ENCODE data around the gene DDAH1. TPM values are rescaled to one million over a fixed set of nuclear protein-coding genes. Genes with fewer than 3 reads are reported as not detected.

DDAH1 gene
- total and polyA plus RNA-seq, 2 experiments from 2014 or later = 29.4 to 41.7 TPM

- no peak for TF ChIP-seq CTCF (conservative IDR thresholded peaks at IDR 0.05; ENCODE audit: low read depth in 2 of 2)
- TF ChIP-seq STAT1 (IDR thresholded peaks at IDR 0.05; ENCODE audit: unreplicated experiment) = no peak
- no peak for TF ChIP-seq ZNF114 (CRISPR knock-in tag; IDR thresholded peaks at IDR 0.05)
- TF ChIP-seq REST (IDR thresholded peaks at IDR 0.05; ENCODE audit: unreplicated experiment) = no peak
- no peak for TF ChIP-seq JUNB (IDR thresholded peaks at IDR 0.05; ENCODE audit: unreplicated experiment)
- no peak for TF ChIP-seq ETS1 (IDR thresholded peaks at IDR 0.05)
- no peak for TF ChIP-seq CREB1 (CRISPR knock-in tag; IDR thresholded peaks at IDR 0.05; ENCODE audit: low read depth)
- TF ChIP-seq EZH2phosphoT487 (IDR thresholded peaks at IDR 0.05; ENCODE audit: unreplicated experiment) = no peak
- no peak for TF ChIP-seq ZNF331 (CRISPR knock-in tag; IDR thresholded peaks at IDR 0.05; ENCODE audit: low read depth)
- no peak for TF ChIP-seq NANOG (IDR thresholded peaks at IDR 0.05; ENCODE audit: borderline replicate concordance)
- no peak for TF ChIP-seq EZH2 (IDR thresholded peaks at IDR 0.05; ENCODE audit: low read depth, unreplicated experiment)
Measured at GRCh38 chr1:85320371-85321131, 144.4 kb downstream of the DDAH1 start (continued).

GRCh38 chr1:85319931-85320330 lies 145.0 kb downstream of the DDAH1 start:
- H3K27me3 Mint-ChIP-seq (ENCODE audit: insufficient read depth, low read depth, poor library complexity) = no peaks in the 10 kb centered on the region
- no peak overlapping the region for H2AFZ ChIP-seq
- no peak overlapping the region; the same call in 1 of the 2 replicates for H3K27ac Mint-ChIP-seq
- no peak overlapping the region for H3K4me3 ChIP-seq
- H3K9me2 ChIP-seq (ENCODE audit: insufficient read depth) = no peaks in the 10 kb centered on the region
- H4K20me1 ChIP-seq (replicated peaks; ENCODE audit: insufficient read depth) = no peaks in the 10 kb centered on the region
- peaks cover 18% of the 10 kb centered on the region for H3K4me1 Mint-ChIP-seq
- H3K36me3 ChIP-seq (ENCODE audit: insufficient read depth) = no peaks in the 10 kb centered on the region
- DNase-seq (ENCODE audit: low spot score) (no peak), ATAC-seq (no peak)
- no peaks in the 10 kb centered on the region for H3K9me3 Mint-ChIP-seq
- peaks cover 15% of the 10 kb centered on the region for H3K4me1 ChIP-seq (ENCODE audit: insufficient read depth)
- no peaks in the 10 kb centered on the region for H3K79me2 ChIP-seq (replicated peaks; ENCODE audit: insufficient read depth)
- no peak overlapping the region for H3K4me3 Mint-ChIP-seq
- no peaks in the 10 kb centered on the region for H3K36me3 Mint-ChIP-seq (ENCODE audit: low read depth)
- H3K27ac ChIP-seq (ENCODE audit: low read depth) = no peak overlapping the region
- no peaks in the 10 kb centered on the region for H3F3A ChIP-seq (replicated peaks; ENCODE audit: low read depth)
- H3K27me3 ChIP-seq (ENCODE audit: insufficient read depth) = no peaks in the 10 kb centered on the region
- H3K4me2 ChIP-seq = no peak overlapping the region
- TF ChIP-seq ZNF114 (CRISPR knock-in tag; IDR thresholded peaks at IDR 0.05) = no peak
- TF ChIP-seq POLR2AphosphoS5 (IDR thresholded peaks at IDR 0.05; ENCODE audit: low read depth) = no peak
- no peak for TF ChIP-seq CTCF (conservative IDR thresholded peaks at IDR 0.05; ENCODE audit: low read depth in 2 of 2)
- no peak for TF ChIP-seq STAT1 (IDR thresholded peaks at IDR 0.05; ENCODE audit: unreplicated experiment)
- no peak for TF ChIP-seq ZNF331 (CRISPR knock-in tag; IDR thresholded peaks at IDR 0.05; ENCODE audit: low read depth)
- no peak for TF ChIP-seq ETS1 (IDR thresholded peaks at IDR 0.05)
- TF ChIP-seq REST (IDR thresholded peaks at IDR 0.05; ENCODE audit: unreplicated experiment) = no peak
- TF ChIP-seq EZH2phosphoT487 (IDR thresholded peaks at IDR 0.05; ENCODE audit: unreplicated experiment) = no peak
- no peak for TF ChIP-seq JUNB (IDR thresholded peaks at IDR 0.05; ENCODE audit: unreplicated experiment)

All from GM23338 (cell line).